GM18520 (cell line): ENCODE data around the gene MMP8.

Experiments used
- ATAC-seq: cut with Tn5 transposase; IDR thresholded peaks from one replicate; pipeline ENCODE4 v1.9.1; 2021; ENCODE audit not compliant: unreplicated experiment

The MMP8 gene

GRCh38 chr11:102727890-102728289 is 3.1 kb upstream of the MMP8 start:
- ATAC-seq, result no peak

DNA sequence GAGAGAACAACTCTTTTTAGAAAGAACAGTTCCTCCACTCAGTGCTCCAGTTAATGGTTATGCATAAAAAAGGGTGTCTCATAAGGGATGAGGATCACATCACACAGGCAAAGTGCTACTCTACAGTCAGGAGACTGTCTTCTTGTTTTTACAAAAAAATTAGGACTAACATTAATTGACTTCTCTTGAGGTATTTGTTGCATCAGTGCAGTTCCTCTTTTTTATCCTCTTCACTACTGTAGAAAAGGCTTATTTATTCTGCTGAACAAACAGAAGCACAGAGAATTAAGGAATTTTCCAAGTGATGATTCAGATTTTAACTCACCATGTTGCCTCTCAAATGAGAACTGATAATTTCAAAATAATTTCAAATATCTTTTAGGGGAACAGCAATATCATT is 1.9 kb downstream of the MMP8 start:
- no peak for ATAC-seq

DNA sequence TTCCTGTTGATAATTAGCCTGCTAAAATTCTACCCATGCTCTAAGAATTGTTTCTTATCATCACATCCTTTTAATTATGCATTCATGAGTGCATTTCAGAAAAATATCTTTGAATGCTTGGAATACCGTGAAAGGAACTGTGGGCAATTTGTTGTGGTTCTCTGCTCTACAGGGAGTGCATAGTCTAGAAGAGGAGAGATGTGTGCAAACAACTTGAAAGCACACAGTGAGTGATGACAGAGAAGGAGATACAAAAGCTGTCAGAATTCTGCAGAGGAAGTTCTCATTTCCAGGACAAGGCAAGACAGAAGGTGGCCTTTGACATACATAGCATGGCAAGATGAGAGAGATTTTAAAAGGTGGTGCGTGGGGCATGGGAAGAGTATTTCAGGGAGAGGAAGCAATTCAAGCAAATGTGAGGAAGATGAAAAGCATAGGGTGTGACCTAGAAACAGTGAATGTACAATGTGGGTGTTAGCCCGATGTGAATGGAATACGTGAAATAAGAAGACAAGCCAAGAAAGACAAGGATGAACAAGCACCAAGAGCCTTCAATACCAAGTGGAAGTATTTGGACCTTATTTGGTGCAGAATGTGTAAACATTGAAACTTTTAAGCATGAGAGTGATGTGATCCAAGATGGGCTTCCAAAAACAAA is 5.0 kb downstream of the MMP8 start:
- ATAC-seq, result no peak

DNA sequence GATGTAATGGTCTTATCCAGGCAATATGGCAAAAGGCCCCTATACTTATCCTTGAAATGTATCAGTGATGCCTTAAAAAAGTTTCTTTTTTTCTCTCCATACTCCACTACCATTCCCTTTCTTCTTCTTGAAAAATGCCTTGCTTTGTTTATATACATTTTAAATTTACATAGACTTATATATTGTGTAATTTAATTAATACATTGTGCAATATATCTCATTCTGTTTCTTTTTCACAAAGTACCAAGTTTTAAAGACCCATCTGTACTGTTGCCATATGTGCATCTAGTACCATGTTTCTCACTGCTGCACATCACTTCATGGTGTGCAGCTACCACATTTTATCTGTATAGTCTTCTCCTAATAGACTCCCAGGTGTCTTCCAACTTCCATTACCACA is 7.5 kb downstream of the MMP8 start:
- no peak for ATAC-seq

DNA sequence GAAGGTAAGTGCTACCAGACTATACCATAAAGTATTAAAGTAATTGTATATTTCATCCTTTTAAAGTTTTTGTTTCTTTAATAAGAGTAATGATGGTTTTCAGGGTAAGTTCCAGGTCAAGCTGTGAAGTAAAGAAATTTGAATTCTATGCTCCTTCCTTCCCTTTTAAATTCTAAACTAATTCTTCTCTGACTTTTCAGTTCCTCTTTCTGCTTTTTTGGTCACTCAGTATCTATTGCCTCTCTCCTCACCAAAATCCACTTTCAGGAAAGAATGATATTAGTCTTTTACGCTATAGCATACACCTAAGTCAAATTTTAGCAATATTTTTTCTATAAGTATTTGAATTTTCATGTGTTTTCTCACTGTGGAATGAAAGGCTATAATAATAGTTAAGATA is 8.2 kb downstream of the MMP8 start:
- ATAC-seq, result peak; percentile 55

DNA sequence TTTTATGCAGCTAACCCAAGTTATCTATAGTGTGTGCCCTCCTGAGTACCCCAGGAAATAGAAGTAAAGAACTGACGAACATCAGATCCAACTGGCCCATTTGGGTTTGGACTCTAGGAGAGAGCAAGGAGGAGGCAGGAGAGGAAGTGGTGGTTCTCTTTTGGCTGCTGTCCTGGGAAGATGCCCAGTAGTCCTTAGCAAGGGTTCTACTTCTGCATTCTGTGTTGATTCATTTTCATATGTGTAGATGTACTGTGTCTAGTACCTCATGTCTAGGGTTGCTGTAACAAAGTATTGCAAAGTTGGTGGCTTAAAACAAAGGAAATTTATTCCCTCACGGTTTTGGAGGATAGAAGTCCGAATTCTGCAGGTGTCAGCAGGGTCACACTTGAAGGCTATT is 12.6 kb downstream of the MMP8 start:
- no peak for ATAC-seq

- no peak for ATAC-seq
Observed at GRCh38 chr11:102709201-102709945, 15.4 kb downstream of the MMP8 start.

DNA sequence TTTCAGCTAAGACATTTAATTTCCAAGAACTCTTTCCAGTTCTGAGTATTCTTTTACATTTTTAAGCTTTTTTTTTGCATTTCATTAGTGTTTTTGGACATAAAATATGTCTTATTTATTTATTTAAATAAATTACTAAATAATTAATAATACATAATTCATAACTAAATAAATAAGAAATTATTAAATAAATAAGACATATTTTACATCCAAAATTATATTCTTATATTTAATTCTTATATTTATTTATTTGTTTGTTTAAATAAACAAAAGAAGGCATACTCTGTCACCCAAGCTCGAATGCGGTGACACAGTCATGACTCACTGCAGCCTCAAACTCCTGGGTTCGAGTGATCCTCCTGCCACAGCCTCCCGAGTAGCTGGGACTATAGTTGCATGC is 16.1 kb downstream of the MMP8 start:
- ATAC-seq, result no peak

DNA sequence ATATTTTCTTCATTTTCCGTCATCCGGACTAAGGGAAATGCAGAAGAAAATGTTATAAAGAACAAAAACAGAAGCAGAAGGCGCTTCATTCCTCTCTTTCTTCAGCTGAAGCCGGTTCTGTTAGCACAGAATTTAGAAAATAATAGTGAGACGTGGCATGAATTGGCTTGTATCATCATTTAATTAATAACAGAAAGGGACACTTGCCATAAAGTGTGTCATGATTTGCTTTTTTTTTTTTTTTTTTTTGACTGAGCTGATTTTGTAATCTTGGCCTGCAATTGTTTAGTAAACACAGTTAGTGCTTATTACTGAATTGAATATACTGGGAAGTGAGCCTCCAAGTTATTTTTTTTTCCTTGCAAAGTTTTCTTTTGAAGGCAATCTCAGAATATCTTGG is 19.1 kb downstream of the MMP8 start, which contains the start of gene MMP27:
Gene MMP27, minus strand, starts transcription at position 144 of the 400 bp plus-strand sequence. Its CDS starts 55 bp downstream, at position 89.
- no peak for ATAC-seq

GRCh38 chr11:102704841-102705240 is 19.9 kb downstream of the MMP8 start:
- ATAC-seq, result no peak

- no peak for ATAC-seq
Observed at GRCh38 chr11:102703826-102704493, 20.8 kb downstream of the MMP8 start.

GRCh38 chr11:102695201-102695600 is 29.6 kb downstream of the MMP8 start:
- ATAC-seq, result no peak

DNA sequence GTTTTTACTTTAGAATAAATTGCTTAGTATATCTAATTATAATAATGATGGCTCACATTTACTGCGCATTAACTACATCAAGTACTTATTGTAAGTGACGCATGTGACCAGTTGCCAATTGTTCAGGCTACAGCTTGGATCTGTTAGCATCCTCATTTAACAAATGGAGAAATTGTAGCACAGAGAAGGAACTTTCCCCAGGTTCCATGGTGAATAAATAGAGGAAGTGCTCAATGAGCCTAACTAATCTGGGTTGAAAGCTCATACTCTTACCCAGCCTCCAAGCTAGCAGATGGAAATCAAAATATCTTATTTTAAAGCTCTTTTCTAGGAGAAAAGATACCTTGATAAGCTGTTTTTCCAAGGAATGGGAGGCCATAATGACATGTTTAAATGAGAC is 39.0 kb downstream of the MMP8 start:
- no peak for ATAC-seq

GRCh38 chr11:102685338-102685737 is 39.4 kb downstream of the MMP8 start:
- ATAC-seq, result no peak

DNA sequence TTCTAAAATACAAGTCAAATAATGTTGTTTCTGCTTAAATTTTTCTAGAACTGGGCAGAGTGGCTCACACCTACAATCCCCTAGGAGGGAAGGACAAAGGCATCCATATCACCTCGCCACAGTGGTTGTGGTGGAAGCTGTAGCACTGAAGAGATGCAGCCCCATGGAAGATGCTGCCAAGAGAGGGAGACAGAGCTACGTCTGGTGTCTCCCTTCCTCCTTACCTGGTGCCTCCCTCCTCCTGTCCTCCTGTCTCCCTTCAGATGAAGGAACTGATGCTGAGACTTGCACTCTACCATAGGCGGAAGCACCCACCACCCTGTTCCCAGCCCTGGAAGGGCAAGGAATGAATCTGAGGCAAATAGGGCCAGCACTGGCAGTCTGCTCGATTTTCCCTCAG is 41.5 kb downstream of the MMP8 start:
- ATAC-seq, result no peak

GRCh38 chr11:102680945-102681344 is 43.8 kb downstream of the MMP8 start:
- ATAC-seq, result no peak

- ATAC-seq, result no peak
Observed at GRCh38 chr11:102678022-102678421, 46.7 kb downstream of the MMP8 start.

- no peak for ATAC-seq
Observed at GRCh38 chr11:102676084-102676483, 48.7 kb downstream of the MMP8 start.

DNA sequence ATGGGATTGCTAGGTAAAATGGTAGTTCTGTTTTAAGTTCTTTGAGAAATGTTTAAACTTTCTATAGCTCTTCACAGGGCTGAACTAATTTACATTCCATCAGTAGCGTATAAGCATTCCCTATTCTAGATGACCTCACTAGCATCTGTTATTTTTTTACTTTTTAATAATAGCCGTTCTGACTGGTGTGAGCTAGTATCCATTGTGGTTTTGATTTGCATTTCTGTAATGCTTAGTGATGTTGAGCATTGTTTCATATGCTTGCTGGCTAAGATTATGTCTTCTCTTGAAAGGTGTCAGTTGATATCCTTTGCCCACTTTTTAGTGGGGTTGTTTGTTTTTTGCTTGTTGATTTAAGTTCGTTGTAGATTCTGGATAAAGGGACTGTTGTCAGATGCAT is 55.1 kb downstream of the MMP8 start:
- peak; percentile 78 for ATAC-seq

- no peak for ATAC-seq
Observed at GRCh38 chr11:102666331-102666957, 58.3 kb downstream of the MMP8 start.

GRCh38 chr11:102664001-102664752 is 60.6 kb downstream of the MMP8 start:
- no peak for ATAC-seq
